GM12878 (cell line): ENCODE measurements around the gene SFMBT1. TPM values are rescaled to one million over a fixed set of nuclear protein-coding genes. Genes with fewer than 3 reads are reported as not detected.

Experiments used
- ATAC-seq: fragments of 200-7000 bp; cut with Tn5 transposase; 3 replicates; pipeline ENCODE4 v1.9.1; 2020; ENCODE audit warnings: mild to moderate bottlenecking, moderate library complexity
- BruUV-seq: library from RNA; stranded (reverse); fragments of 400-500 nt; replicated peaks from 2 replicates; lab custom pipeline; 2021; lab: Mats Ljungman, UMichigan
- CTCF ChIA-PET: fragments of 300-600 bp; sonication (Branson Sonifier 250); formaldehyde crosslinking; extraction: SDS; loops from one replicate; lab custom pipeline; 2021; ENCODE audit warnings: inconsistent platforms; lab: Yijun Ruan, JAX
- POLR2A ChIA-PET: fragments of 350-600 bp; formaldehyde crosslinking; extraction: SDS; loops from one replicate; lab custom pipeline; 2021; ENCODE audit warnings: inconsistent platforms; lab: Charles Lee
- RAD21 ChIA-PET: fragments of 300-600 bp; sonication (Branson Sonifier 250); formaldehyde crosslinking; loops from one replicate; lab custom pipeline; 2023; ENCODE audit warnings: antibody characterized with exemption; ENCODE audit not compliant: unreplicated experiment; lab: Charles Lee
- SMC1A ChIA-PET: fragments of 300-600 bp; sonication (Branson Sonifier 250); formaldehyde crosslinking; loops from one replicate; lab custom pipeline; 2023; ENCODE audit not compliant: unreplicated experiment, uncharacterized antibody; lab: Charles Lee
- DNase-seq: peaks from one replicate; pipeline ENCODE4 v3.0.0-alpha.2; 2011; ENCODE audit warnings: low read depth, low spot score
- FAIRE-seq: peaks from 3 replicates; lab custom pipeline; 2011; peaks lifted over from hg19 to GRCh38; lab: Jason Lieb, UNC
- H2AFZ ChIP-seq: 2 replicates; pipeline ENCODE4 v1.6.0; 2011; ENCODE audit warnings: low read depth, low read length, control low read depth; ENCODE audit not compliant: control insufficient read depth
- H3K27ac ChIP-seq: 2 replicates; pipeline ENCODE4 v1.5.1; 2011; ENCODE audit warnings: control low read depth; ENCODE audit not compliant: control insufficient read depth, insufficient read depth
- H3K27me3 ChIP-seq, 2 experiments: replicated peaks in 1 of 2; 2 replicates each; pipeline versions ENCODE4 v1.6.0 to v1.6.1; 2011; ENCODE audit warnings: low read length in 1 of 2; ENCODE audit not compliant: control insufficient read depth in 2 of 2, insufficient read depth in 2 of 2
- H3K36me3 ChIP-seq, 2 experiments: 2 replicates each; pipeline ENCODE4 v1.5.1; 2011; ENCODE audit warnings: low read length in 1 of 2; ENCODE audit not compliant: control insufficient read depth in 2 of 2, insufficient read depth in 2 of 2
- H3K4me1 ChIP-seq: 2 replicates; pipeline ENCODE4 v1.6.1; 2011; ENCODE audit warnings: mild to moderate bottlenecking, low read length, moderate library complexity, mixed read lengths; ENCODE audit not compliant: control insufficient read depth, insufficient read depth
- H3K4me2 ChIP-seq: 2 replicates; pipeline ENCODE4 v1.6.0; 2011; ENCODE audit warnings: control low read depth; ENCODE audit not compliant: control insufficient read depth, insufficient read depth
- H3K4me3 ChIP-seq: fragments of 200-600 bp; sonication (generic); 2 replicates; pipeline ENCODE4 v1.5.1; 2016
- H3K79me2 ChIP-seq: 2 replicates; pipeline ENCODE4 v1.6.0; 2011; ENCODE audit warnings: low read length; ENCODE audit not compliant: control insufficient read depth, insufficient read depth
- H3K9ac ChIP-seq: 2 replicates; pipeline ENCODE4 v1.8.0; 2011; ENCODE audit warnings: low read length, control low read depth, mixed read lengths; ENCODE audit not compliant: control insufficient read depth, insufficient read depth
- H3K9me3 ChIP-seq: replicated peaks from 3 replicates; pipeline ENCODE4 v1.5.1; 2011; ENCODE audit warnings: mild to moderate bottlenecking, low read length; ENCODE audit not compliant: control insufficient read depth, insufficient read depth
- H4K20me1 ChIP-seq: 2 replicates; pipeline ENCODE4 v1.6.0; 2011; ENCODE audit not compliant: control insufficient read depth, insufficient read depth
- BCL11A ChIP-seq: IDR thresholded peaks from 2 replicates; pipeline ENCODE4 v1.6.1; 2011; ENCODE audit warnings: low read depth, low read length
- CREB1 ChIP-seq: IDR thresholded peaks from 2 replicates; pipeline ENCODE4 v1.6.1; 2012; ENCODE audit warnings: low read depth, mild to moderate bottlenecking, inconsistent platforms
- GATAD2B ChIP-seq: fragments of 450-650 bp; conservative IDR thresholded peaks from 2 replicates; pipeline ENCODE4 v1.6.1; 2017; ENCODE audit warnings: low read depth, mild to moderate bottlenecking, moderate library complexity
- HDAC2 ChIP-seq: fragments of 200-600 bp; sonication (generic); IDR thresholded peaks from 2 replicates; pipeline ENCODE4 v1.6.1; 2017
- IRF4 ChIP-seq: IDR thresholded peaks from 2 replicates; pipeline ENCODE4 v1.6.1; 2011; ENCODE audit warnings: low read depth, low read length
- MEF2B ChIP-seq: fragments of 450-650 bp; IDR thresholded peaks from 2 replicates; pipeline ENCODE4 v1.6.1; 2018; ENCODE audit warnings: mild to moderate bottlenecking, moderate library complexity; ENCODE audit not compliant: partially characterized antibody, poor library complexity, severe bottlenecking
- MTA3 ChIP-seq: IDR thresholded peaks from 2 replicates; pipeline ENCODE4 v1.6.1; 2012; ENCODE audit warnings: low read length, inconsistent platforms, borderline replicate concordance
- NR2C1 ChIP-seq: fragments of 450-650 bp; IDR thresholded peaks from 2 replicates; pipeline ENCODE4 v1.6.1; 2017; ENCODE audit warnings: antibody characterized with exemption, mild to moderate bottlenecking, moderate library complexity
- SRF ChIP-seq, 2 experiments: IDR thresholded peaks; 2 replicates each; pipeline ENCODE4 v1.6.1; 2011; ENCODE audit warnings: low read depth in 2 of 2, low read length in 2 of 2, mild to moderate bottlenecking in 1 of 2, moderate library complexity in 1 of 2
- TCF7 ChIP-seq: IDR thresholded peaks from 2 replicates; pipeline ENCODE4 v1.6.1; 2014; ENCODE audit warnings: antibody characterized with exemption, borderline replicate concordance
- ZNF207 ChIP-seq: fragments of 450-650 bp; IDR thresholded peaks from 2 replicates; pipeline ENCODE4 v1.6.1; 2014; ENCODE audit warnings: antibody characterized with exemption, mild to moderate bottlenecking, borderline replicate concordance
- WGBS: methylation state at CpG from one replicate; pipeline ENCODE4 v1.1.6; 2016; ENCODE audit warnings: low lambda C conversion rate; ENCODE audit not compliant: insufficient replicate concordance, insufficient coverage; ENCODE audit errors: missing lambda C conversion rate; 5-methylcytosine and 5-hydroxymethylcytosine counted together
- in situ Hi-C: fragments of 300-500 bp; cut with MboI; formaldehyde crosslinking; loops from 9 replicates; pipeline ENCODE4 v1.14.3; 2018; ENCODE audit warnings: mixed read lengths
- intact Hi-C: fragments of 100-400 bp; cut with micrococcal nuclease; formaldehyde crosslinking; loops from one replicate; pipeline ENCODE4 v1.14.2; 2022; ENCODE audit not compliant: unreplicated experiment
- polyA plus RNA-seq, 11 experiments: library from polyadenylated mRNA; depleted of rRNA in 4 of 11; unstranded in 6 of 11; stranded (reverse) in 5 of 11; fragments of >200 nt; fragmentation: Nextera tagmentation in 4 of 11; fragmentation: Illumina TruSeq in 1 of 11; extraction: Ambion mirVana in 4 of 11; extraction: Trizol in 1 of 11; gene quantifications; 1 replicate in 1 of 11; 2 replicates in 10 of 11; pipeline versions ENCODE4 v1.2.1 to v1.2.3, GENCODE V29; 2011 to 2016; ENCODE audit warnings: inconsistent platforms in 2 of 11, missing spikeins in 2 of 11, low read depth in 1 of 11
- total RNA-seq, 4 experiments: library from RNA; depleted of rRNA in 3 of 4; stranded (reverse); fragments of >200 nt in 3 of 4; fragmentation: Illumina TruSeq in 1 of 4; extraction: Trizol in 1 of 4; gene quantifications; 2 replicates each; pipeline versions ENCODE4 v1.2.1 to v1.2.3, GENCODE V29; 2013 to 2021

SFMBT1 gene
- total and polyA plus RNA-seq, 10 of the 15 experiments (the other 5 are each of a cell fraction or from before 2014, with no cell fraction given), result 3.2 to 19.5 (median 11.4) TPM

- TF ChIP-seq MEF2B (no peak), ZNF207 (no peak), MTA3 (no peak), CREB1 (no peak), GATAD2B (no peak), SRF (IDR thresholded peaks at IDR 0.05; ENCODE audit: low read depth in 2 of 2, low read length in 2 of 2) (no peak), BCL11A (no peak)
Measured at GRCh38 chr3:53078656-53079055, 32.8 kb upstream of the SFMBT1 start (continued).

GRCh38 chr3:53077476-53078220 is 31.8 kb upstream of the SFMBT1 start:
- H3K79me2 ChIP-seq, result no peaks in the 10 kb centered on the region
- SMC1A ChIA-PET, result no interaction called here
- H3K36me3 ChIP-seq, result no peaks in the 10 kb centered on the region
- DNase-seq (no peak), FAIRE-seq (no peak), ATAC-seq (no peak)
- no peaks in the 10 kb centered on the region for H3K9me3 ChIP-seq
- H3K4me3 ChIP-seq, result no peak overlapping the region
- H3K4me1 ChIP-seq, result peaks cover 6% of the 10 kb centered on the region; the same call in 1 of the 2 replicates
- H3K27ac ChIP-seq, result no peak overlapping the region
- no peaks in the 10 kb centered on the region for H4K20me1 ChIP-seq
- RAD21 ChIA-PET, result no interaction called here
- CTCF ChIA-PET, result no interaction called here
- POLR2A ChIA-PET, result no interaction called here
- H2AFZ ChIP-seq, result no peak overlapping the region
- intact Hi-C loops (no loop called here), in situ Hi-C loops (loop anchor here (5.0 to 10.0 kb wide), 2 partner anchors 233 to 330 kb away; no protein-coding TSS in a partner anchor)
- no TSS peak for BruUV-seq
- 76% methylated on average over 10 of the region's 10 CpGs for WGBS
- TF ChIP-seq NR2C1 (no peak), HDAC2 (no peak), TCF7 (no peak), IRF4 (no peak)
- TF ChIP-seq, all 136 proteins: peak for 0
- Histone ChIP-seq H3K9ac (no peak overlapping the region), H3K27me3 (no peaks in the 10 kb centered on the region), H3K4me2 (no peak overlapping the region)
